Measurements from ENCODE around the gene CSNK1A1. TPM values are rescaled to one million over a fixed set of nuclear protein-coding genes. Genes with fewer than 3 reads are reported as not detected.
A peak's percentile ranks its signal among the peaks of the same experiment; 100 is the strongest.

CSNK1A1 gene
- total RNA-seq, 4 donors from 2014 or later: 264 to 414 (median 344) TPM

DNA sequence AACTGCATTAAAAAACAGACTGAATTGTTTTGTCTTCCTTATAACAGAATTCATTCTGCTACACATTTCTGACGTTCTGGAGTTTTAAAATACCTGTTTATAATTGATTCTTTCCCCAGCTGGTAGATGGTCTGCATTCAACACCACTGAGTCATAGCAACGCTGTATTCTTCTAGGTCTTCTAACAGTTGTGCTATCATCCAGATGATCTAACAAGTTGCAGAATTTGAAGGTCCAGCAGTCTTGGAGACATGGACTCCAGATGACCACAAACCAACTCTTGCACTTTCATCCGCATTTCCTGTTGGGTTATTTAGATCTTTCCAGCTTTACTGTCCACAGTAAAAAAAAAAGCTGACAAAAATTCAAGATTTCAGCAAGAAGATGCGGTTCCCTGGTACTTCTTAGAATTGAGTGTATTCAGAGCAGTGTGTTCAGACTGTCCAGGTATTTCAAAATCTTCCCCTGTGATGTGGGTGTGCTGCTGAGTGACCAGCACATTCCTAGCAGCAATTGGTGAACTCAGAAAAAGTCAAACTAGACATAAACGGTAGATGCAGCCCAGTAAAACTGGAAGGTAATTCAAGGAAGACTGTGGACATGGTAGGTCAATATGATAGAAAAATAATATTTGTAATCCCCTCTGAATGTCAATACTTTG is 50.2 kb downstream of the CSNK1A1 start:
- WGBS, 2 donors (ENCODE audit: low coverage in 1 of 2): 66 to 70% methylated on average over 5 of the region's 5 CpGs
- no peak for TF ChIP-seq POLR2A (IDR thresholded peaks at IDR 0.05)
- no peak for TF ChIP-seq EP300 (IDR thresholded peaks at IDR 0.05)
- TF ChIP-seq, protein P1, sequence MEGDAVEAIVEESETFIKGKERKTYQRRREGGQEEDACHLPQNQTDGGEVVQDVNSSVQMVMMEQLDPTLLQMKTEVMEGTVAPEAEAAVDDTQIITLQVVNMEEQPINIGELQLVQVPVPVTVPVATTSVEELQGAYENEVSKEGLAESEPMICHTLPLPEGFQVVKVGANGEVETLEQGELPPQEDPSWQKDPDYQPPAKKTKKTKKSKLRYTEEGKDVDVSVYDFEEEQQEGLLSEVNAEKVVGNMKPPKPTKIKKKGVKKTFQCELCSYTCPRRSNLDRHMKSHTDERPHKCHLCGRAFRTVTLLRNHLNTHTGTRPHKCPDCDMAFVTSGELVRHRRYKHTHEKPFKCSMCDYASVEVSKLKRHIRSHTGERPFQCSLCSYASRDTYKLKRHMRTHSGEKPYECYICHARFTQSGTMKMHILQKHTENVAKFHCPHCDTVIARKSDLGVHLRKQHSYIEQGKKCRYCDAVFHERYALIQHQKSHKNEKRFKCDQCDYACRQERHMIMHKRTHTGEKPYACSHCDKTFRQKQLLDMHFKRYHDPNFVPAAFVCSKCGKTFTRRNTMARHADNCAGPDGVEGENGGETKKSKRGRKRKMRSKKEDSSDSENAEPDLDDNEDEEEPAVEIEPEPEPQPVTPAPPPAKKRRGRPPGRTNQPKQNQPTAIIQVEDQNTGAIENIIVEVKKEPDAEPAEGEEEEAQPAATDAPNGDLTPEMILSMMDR (IDR thresholded peaks at IDR 0.05): no peak
- no peak for TF ChIP-seq POLR2AphosphoS5 (IDR thresholded peaks at IDR 0.05)
- peak; percentile 41 for ATAC-seq
- Histone ChIP-seq H3K27me3 (no peaks in the 10 kb centered on the region), H3K4me1 (peaks cover 9 to 58% (median 23%) of the 10 kb centered on the region in 3 donors), H3K9me3 (no peaks in the 10 kb centered on the region), H3K27ac (peak overlapping the region; percentile 43 to 65 (median 60)), H3K36me3 (peaks cover 15 to 89% of the 10 kb centered on the region in 2 donors), H3K4me3 (no peak overlapping the region)

DNA sequence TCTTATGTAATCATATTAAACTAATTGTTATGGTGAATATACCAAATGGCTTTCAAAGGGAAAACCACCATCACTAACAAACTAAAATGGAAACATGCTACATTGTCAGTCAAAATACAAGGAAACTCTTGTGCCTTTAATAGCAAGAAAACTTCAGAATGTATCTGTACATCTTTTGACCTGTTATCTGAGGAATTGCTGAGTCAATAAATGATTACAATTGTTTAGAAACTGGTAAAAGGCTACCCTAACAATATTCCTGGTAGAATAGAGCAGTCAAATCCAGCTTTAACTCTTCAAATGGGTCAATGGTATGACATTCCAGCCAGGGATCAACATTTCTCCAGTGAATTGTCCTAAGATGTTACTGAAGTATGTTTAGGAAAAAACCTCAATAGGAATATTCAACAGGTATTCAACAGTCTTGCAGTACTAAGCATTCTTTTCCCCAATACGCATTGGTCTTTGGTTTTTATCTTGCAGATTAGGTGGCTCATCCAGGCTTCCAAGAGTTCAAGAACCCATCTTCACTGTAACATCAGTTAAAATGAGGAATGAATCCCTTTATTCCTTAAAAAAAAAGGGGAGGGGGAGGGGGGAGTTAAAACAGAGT is 52.4 kb downstream of the CSNK1A1 start:
- H3K4me1 ChIP-seq: peaks cover 9 to 53% (median 14%) of the 10 kb centered on the region in 3 donors
- 86 to 100% methylated on average over 1 of the region's 1 CpG for WGBS, 2 donors (ENCODE audit: low coverage in 1 of 2)

DNA sequence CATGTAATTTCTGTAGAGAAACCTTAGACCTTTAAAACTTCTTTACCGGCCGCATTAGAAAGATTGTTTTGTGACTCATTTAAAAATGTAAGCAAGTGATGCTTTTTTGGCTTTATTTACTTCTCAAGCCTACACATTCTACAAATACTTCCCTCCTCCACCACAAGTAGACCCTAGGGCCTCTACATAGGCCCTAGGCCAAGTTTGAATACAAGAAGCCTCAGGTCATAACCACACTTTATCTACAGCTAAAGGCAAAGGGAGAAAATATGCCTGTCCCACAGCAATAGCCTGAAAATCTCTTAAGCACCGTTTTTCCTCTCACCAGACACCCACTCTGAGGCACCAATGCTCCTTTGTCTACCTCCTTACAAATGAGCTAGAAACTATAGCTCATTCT is 53.9 kb downstream of the CSNK1A1 start:
- 19 to 27% methylated on average over 3 of the region's 3 CpGs for WGBS, 2 donors (ENCODE audit: low coverage in 1 of 2)
- TF ChIP-seq EP300 (IDR thresholded peaks at IDR 0.05) (no peak), POLR2AphosphoS5 (IDR thresholded peaks at IDR 0.05) (peak; percentile 13), POLR2A (IDR thresholded peaks at IDR 0.05) (no peak)
- TF ChIP-seq, protein P1 (IDR thresholded peaks at IDR 0.05): no peak
- Histone ChIP-seq H3K36me3 (peaks cover 8 to 69% of the 10 kb centered on the region in 2 donors), H3K4me1 (peaks cover 9 to 45% (median 12%) of the 10 kb centered on the region in 3 donors), H3K27ac (peak overlapping the region; percentile 74 to 91 (median 80)), H3K4me3 (no peak overlapping the region), H3K27me3 (no peaks in the 10 kb centered on the region), H3K9me3 (no peaks in the 10 kb centered on the region)
- no peak for ATAC-seq

More for the DNA sequence above, 52.4 kb downstream of the CSNK1A1 start:
- Histone ChIP-seq H3K4me3 (no peak overlapping the region), H3K36me3 (peaks cover 8 to 75% of the 10 kb centered on the region in 2 donors), H3K27ac (peak overlapping the region in 3 of 4 donors; percentile 48 to 74 (median 70)), H3K9me3 (no peaks in the 10 kb centered on the region), H3K27me3 (no peaks in the 10 kb centered on the region)
- ATAC-seq: no peak
- TF ChIP-seq, protein P1 (IDR thresholded peaks at IDR 0.05): no peak
- TF ChIP-seq EP300 (IDR thresholded peaks at IDR 0.05) (no peak), POLR2A (IDR thresholded peaks at IDR 0.05) (no peak), POLR2AphosphoS5 (IDR thresholded peaks at IDR 0.05) (no peak)

DNA sequence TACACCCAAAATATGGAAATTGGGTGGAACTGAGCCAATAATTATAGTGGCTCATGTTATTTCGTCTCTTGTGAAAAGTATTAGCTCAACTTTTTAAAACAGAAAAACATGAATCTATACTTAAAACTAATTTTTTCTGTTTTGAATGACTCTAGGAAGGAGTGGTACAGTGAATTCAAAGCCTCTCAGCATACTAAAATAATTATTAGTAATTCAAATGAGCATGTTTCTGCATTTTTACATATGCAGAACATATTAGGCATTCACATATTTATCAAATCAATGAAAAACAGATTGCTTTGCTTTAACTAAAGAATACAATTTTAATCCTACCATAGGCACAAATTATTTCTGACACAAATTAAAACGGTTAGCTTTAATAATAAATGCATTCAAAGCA is 54.3 kb downstream of the CSNK1A1 start:
- Histone ChIP-seq H3K4me1 (peaks cover 9 to 45% (median 12%) of the 10 kb centered on the region in 3 donors), H3K36me3 (peaks cover 8 to 64% of the 10 kb centered on the region in 2 donors), H3K27ac (peak overlapping the region; percentile 74 to 91 (median 80)), H3K27me3 (no peaks in the 10 kb centered on the region), H3K4me3 (no peak overlapping the region), H3K9me3 (no peaks in the 10 kb centered on the region)
- 19 to 34% methylated on average over 2 of the region's 2 CpGs for WGBS, 2 donors (ENCODE audit: low coverage in 1 of 2)
- TF ChIP-seq POLR2A (IDR thresholded peaks at IDR 0.05) (no peak), POLR2AphosphoS5 (IDR thresholded peaks at IDR 0.05) (no peak), EP300 (IDR thresholded peaks at IDR 0.05) (no peak)
- TF ChIP-seq, protein P1 (IDR thresholded peaks at IDR 0.05): no peak
- no peak for ATAC-seq

Data from gastroesophageal sphincter (tissue), 4 donors.